Stimulated activated CD8-positive, alpha-beta memory T cell treated with anti-CD3 and anti-CD28 coated beads, Interleukin-4, amount 100 ng/mL, for 24 hours (primary cell): Measurements from ENCODE around the gene CD3D.
"Not testable (repeated sequence)": the region's sequence is repeated elsewhere in the genome, so short reads cannot be mapped to it uniquely, and the experiment has no call there.

Experiments used
- DNase-seq: peaks from one replicate; pipeline ENCODE4 v3.0.0-alpha.2; 2020; ENCODE audit warnings: low read depth

The CD3D gene

GRCh38 chr11:118339281-118339961 lies 3.1 kb downstream of the CD3D start:
- no peak for DNase-seq

- peak; percentile 77 for DNase-seq
Measured at GRCh38 chr11:118338637-118339061, 3.9 kb downstream of the CD3D start.

- no peak for DNase-seq
Measured at GRCh38 chr11:118334745-118335144, 7.8 kb downstream of the CD3D start.

GRCh38 chr11:118328745-118329144 lies 13.8 kb downstream of the CD3D start:
- DNase-seq = no peak

- no peak for DNase-seq
Measured at GRCh38 chr11:118325283-118325682, 17.2 kb downstream of the CD3D start.

- DNase-seq = no peak
Measured at GRCh38 chr11:118322721-118323120, 19.8 kb downstream of the CD3D start.

GRCh38 chr11:118321386-118322082 lies 21.0 kb downstream of the CD3D start:
- no peak for DNase-seq

- DNase-seq = no peak
Measured at GRCh38 chr11:118320515-118320914, 22.0 kb downstream of the CD3D start.

- DNase-seq = no peak
Measured at GRCh38 chr11:118319337-118319707, 23.2 kb downstream of the CD3D start.

- no peak for DNase-seq
Measured at GRCh38 chr11:118318581-118319336, 23.7 kb downstream of the CD3D start.

GRCh38 chr11:118318124-118318523 lies 24.4 kb downstream of the CD3D start:
- no peak for DNase-seq

GRCh38 chr11:118314988-118315411 lies 27.5 kb downstream of the CD3D start:
- DNase-seq = no peak

- DNase-seq = no peak
Measured at GRCh38 chr11:118313242-118313641, 29.3 kb downstream of the CD3D start.

GRCh38 chr11:118312328-118312727 lies 30.2 kb downstream of the CD3D start:
- DNase-seq = no peak

GRCh38 chr11:118311518-118311917 lies 31.0 kb downstream of the CD3D start:
- DNase-seq = no peak

- no peak for DNase-seq
Measured at GRCh38 chr11:118310781-118311485, 31.6 kb downstream of the CD3D start.

GRCh38 chr11:118310271-118310670 lies 32.2 kb downstream of the CD3D start:
- DNase-seq = no peak

GRCh38 chr11:118308995-118309528 lies 33.4 kb downstream of the CD3D start:
- not testable (repeated sequence) for DNase-seq

GRCh38 chr11:118306556-118306955 lies 35.9 kb downstream of the CD3D start:
- no peak for DNase-seq

- no peak for DNase-seq
Measured at GRCh38 chr11:118305726-118306125, 36.8 kb downstream of the CD3D start.

- no peak for DNase-seq
Measured at GRCh38 chr11:118304568-118305248, 37.8 kb downstream of the CD3D start, which contains the start of gene CD3E. CD3E (plus strand) TSS chr11:118304730; CDS start chr11:118304953, 223 bp downstream.
